ENCODE results near the gene CDC42EP4.

Gene CDC42EP4, protein sequence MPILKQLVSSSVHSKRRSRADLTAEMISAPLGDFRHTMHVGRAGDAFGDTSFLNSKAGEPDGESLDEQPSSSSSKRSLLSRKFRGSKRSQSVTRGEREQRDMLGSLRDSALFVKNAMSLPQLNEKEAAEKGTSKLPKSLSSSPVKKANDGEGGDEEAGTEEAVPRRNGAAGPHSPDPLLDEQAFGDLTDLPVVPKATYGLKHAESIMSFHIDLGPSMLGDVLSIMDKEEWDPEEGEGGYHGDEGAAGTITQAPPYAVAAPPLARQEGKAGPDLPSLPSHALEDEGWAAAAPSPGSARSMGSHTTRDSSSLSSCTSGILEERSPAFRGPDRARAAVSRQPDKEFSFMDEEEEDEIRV

GRCh38 chr17:73311781-73312641, at the start of gene CDC42EP4:
Gene CDC42EP4 (minus strand): TSS chr17:73312001. CDS start chr17:73286500, 25,501 bp downstream.
- peak; percentile 78 for DNase-seq (ENCODE audit: low read depth)

DNA sequence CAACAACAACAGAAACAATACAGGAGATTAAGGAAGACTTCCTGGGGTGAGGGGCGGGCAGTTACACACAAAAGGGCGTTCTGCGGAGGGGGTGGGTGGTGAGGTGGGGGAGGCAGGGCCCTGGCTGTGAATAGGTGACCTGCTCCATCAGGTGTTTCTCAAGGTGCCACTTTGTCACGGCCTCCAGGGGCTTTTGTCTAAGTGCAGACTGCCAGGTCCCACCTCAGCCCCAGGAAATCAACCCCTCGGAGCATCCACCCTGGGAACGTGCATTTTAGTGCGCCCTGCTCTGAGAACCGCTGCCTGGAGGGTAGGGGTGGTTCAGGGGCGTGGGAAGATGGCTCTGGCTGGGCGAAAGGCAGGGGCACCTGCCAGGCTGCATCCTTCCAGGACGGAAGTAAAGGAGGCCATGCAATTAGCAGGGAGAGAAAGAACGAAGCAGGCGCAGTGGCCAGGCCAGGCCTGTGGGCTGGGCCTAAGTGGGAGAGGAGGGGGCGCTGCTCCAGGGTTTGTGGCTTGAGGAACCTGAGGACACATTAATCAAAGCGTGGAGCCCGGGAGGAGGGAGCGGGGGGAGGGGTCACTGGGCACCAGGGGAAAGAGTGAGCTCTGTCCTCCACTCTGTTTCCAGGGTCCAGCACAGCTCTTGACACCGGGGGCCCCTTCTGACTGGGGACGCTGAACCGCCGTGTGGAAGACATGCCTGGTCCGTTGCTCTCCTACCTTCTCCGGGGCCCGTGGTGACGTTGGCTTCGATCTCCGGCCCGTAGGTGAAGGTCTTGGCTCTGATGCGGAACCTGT, 49.4 kb upstream of the CDC42EP4 start:
- DNase-seq (ENCODE audit: low read depth) = no peak

DNA sequence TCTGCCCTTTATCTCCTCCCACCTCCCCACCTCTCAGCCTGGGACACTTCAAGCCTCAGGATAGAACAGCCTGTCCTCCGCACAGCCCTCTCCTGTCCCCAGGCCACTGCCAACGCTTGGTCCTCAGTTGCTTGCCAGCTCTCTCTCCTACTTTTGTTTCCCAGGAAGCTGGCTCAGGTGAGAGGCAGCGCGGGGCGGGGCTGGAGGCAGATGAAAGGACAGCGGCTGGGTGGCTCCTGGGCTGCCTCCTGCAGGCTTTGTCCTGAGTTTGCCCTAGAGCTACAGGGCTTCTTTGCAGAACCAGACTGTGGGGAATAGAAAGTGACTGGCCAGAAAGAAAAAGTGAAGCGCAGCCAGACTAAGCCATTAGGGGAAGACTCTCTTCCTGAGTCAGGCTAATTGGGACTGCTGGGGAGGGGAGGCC, 48.2 kb upstream of the CDC42EP4 start:
- DNase-seq (ENCODE audit: low read depth) = no peak

- no peak for DNase-seq (ENCODE audit: low read depth)
These were observed 47.6 kb upstream of the CDC42EP4 start for GRCh38 chr17:73359352-73359751.

- no peak for DNase-seq (ENCODE audit: low read depth)
These were observed 46.9 kb upstream of the CDC42EP4 start for GRCh38 chr17:73358668-73359067.

GRCh38 chr17:73357981-73358380, 46.2 kb upstream of the CDC42EP4 start:
- no peak for DNase-seq (ENCODE audit: low read depth)

DNA sequence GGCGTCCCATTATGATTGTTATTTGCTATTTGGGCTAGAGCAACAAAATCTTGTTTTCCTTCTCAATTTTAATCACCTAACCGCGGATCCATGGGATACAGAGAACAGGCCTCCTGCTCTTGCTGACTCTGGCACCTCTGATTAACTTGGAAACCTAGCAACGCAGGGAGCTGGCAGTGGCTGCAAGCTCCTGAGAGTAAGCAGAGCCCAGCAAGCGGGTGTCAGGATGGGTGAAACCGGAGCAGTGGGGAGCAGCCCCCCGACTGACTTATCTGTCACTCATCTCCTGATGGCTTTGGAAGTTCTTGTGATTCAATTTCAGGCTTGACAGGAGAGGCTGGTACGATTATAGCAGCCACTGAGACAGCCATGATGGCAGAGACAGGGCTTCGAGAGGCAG, 45.5 kb upstream of the CDC42EP4 start:
- no peak for DNase-seq (ENCODE audit: low read depth)

DNA sequence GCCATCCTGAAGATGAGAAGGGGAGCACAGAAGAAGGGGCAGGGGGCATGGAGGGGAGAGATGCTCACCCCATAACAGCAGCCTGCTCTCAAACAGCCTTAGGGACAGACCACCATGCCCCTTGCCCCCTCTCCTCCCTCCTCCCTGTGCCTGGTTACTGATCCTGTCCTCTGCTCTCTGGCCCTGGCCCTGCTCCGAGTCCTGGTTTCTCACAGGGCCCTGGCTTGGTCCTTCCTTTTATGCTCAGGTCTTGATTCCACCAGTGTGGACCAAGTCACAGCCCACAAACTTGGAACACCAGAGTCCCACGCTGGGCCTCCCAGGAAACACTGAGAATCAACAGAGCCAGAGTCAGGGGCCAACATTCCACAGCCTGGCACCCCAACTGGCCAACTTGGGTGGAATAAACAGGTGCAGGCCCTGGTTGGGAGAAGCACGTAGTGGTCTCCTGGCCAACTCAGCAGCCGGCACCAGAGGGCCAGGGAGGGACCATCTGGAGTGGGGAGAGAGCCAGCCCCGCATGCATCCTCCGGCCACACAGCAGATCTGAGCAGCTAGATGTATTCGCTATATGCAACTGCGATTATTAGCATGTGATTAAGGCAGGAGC, 44.9 kb upstream of the CDC42EP4 start:
- no peak for DNase-seq (ENCODE audit: low read depth)

DNA sequence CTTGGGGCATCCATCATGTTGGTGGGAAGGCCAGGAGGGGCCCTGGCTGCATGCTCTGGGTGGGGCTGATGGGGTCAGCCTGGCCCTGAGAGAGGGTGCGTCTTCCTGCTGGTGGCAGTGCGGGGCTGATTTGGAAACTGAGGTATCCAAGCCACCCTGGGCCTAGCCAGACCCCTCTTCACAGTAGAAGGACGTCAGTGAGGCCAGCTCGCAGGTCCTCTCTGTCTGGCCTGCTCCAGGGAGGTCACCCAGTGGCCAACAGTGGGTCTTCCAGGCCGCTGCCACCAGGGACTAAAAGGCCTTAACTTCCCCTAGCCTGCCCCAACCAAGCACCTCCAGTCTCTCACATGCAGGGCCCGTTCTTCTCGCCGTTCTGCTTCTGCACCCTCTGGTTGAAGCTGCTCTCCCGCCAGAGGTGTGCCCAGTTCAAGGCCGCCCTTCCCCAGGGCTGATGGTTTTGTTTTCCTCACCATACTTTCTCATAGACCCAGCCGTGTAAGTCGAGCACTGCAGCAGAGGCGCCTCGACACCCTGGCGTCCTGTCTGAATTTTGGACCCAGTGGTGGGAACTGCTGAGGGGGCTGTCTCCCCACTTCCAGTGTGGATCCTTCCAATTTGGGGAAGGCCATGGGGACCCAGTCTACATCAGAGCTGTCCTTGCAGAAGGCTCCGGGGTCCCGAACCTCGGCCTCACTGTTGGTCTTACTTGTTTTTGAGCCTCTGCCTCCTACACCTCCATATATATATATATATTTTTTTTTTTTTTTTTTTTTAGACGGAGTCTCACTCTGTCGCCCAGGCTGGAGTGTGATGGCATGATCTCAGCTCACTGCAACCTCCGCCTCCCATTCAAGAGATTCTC, 42.9 kb upstream of the CDC42EP4 start:
- no peak for DNase-seq (ENCODE audit: low read depth)

DNA sequence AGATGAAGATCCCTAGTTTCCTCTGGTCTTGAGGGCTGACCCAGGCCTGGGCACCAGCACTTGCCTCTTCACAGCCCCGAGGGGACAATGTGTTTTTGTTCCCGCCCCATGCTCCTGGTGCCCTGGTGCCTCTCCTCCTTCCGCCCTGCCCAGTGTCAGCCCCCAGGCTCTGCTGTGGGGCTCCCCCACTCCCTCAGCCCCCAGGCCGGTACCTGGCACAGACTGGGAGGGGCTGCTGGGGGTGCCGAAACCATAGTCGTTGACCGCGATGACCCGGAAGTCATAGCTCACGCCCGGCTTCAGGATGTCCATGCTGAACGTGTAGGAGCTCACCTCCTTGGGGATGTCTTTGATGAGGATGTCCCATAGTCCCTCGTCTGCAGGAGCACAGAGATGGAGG, 40.5 kb upstream of the CDC42EP4 start:
- no peak for DNase-seq (ENCODE audit: low read depth)

- DNase-seq (ENCODE audit: low read depth) = no peak
These were observed 40.0 kb upstream of the CDC42EP4 start for GRCh38 chr17:73351764-73352163.

- DNase-seq (ENCODE audit: low read depth) = no peak
These were observed 39.1 kb upstream of the CDC42EP4 start for GRCh38 chr17:73350864-73351263.

DNA sequence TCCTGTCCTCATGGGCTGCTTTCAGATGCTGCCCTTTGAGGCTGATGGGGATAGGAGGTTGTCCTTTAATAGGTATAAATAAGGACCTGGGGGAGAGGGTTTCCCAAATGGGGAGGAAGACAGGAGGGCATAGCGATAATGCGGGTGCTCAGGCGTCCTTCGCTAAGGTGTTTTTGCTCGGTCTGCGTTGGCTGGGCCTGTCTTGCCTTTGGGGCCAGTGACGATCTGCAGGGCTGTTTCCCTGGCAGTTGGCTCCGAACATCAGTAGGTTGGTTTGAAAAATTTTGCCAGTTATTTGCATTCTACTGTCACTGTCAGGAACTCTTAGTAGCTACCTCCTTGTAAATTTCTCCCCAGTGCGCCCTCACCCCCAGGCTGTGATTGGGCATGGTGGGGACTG, 37.8 kb upstream of the CDC42EP4 start:
- DNase-seq (ENCODE audit: low read depth) = no peak

DNA sequence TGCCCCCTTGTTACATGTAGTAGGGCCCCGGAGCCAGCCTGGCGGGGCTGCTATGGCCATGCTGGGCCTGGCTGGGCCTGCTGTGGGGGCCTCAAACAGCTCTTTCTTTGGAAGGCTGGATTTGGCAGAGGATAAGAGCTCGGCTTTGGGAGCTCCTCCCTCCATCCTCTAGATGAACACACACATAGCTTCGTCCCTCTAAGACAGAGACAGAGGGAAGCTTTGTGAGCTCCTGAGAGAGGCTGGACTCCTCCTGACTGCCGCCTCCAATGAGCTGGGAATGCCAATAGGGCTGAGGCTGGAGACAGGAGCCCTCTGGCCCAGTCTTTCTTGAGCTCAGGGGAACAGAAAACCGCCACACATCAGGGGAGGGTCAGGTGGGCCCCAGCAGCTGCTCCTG, 37.3 kb upstream of the CDC42EP4 start:
- DNase-seq (ENCODE audit: low read depth) = no peak

- DNase-seq (ENCODE audit: low read depth) = no peak
These were observed 37.0 kb upstream of the CDC42EP4 start for GRCh38 chr17:73348829-73349095.

DNA sequence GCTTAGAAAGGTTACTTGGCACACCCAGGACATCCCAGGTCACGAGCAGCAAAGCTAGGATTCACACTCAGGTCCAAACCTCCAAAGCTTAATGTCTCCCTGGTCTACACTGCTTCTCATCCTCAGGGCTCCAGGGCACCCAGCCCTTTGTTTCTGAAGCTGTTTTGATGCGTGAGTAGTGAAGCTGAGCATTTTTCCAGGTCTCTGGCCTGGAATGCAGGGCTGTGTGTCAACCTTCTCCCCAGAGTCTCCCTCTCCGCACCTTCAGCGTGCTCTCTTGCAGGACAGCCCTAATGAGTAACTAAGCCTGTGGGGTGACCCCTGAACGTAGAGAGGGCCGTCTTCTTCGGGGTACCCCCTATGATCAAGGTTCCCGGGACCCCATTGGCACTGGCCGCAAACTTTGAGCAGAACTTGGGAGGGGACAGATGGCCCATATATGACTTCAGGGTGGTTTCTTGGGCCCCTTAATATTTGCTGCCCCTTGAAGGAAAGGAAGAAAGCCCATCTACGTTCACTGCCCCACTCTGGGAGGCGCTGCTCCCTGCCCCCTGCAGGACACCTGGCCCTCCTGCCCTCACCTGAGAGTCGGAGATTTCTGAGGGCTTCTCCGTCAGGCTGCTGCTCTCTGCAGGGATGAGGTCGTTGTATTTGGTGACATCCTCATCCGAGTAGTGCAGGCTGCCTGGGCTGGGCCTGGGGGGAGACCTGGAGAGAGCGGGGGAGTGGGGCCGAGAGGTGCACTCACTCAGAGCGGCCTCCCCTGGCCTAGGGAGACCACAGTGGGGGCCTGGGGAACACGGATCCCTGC, 36.4 kb upstream of the CDC42EP4 start:
- DNase-seq (ENCODE audit: low read depth) = no peak

- no peak for DNase-seq (ENCODE audit: low read depth)
These were observed 35.5 kb upstream of the CDC42EP4 start for GRCh38 chr17:73347351-73347750.

- no peak for DNase-seq (ENCODE audit: low read depth)
These were observed 34.8 kb upstream of the CDC42EP4 start for GRCh38 chr17:73346501-73347162.

DNA sequence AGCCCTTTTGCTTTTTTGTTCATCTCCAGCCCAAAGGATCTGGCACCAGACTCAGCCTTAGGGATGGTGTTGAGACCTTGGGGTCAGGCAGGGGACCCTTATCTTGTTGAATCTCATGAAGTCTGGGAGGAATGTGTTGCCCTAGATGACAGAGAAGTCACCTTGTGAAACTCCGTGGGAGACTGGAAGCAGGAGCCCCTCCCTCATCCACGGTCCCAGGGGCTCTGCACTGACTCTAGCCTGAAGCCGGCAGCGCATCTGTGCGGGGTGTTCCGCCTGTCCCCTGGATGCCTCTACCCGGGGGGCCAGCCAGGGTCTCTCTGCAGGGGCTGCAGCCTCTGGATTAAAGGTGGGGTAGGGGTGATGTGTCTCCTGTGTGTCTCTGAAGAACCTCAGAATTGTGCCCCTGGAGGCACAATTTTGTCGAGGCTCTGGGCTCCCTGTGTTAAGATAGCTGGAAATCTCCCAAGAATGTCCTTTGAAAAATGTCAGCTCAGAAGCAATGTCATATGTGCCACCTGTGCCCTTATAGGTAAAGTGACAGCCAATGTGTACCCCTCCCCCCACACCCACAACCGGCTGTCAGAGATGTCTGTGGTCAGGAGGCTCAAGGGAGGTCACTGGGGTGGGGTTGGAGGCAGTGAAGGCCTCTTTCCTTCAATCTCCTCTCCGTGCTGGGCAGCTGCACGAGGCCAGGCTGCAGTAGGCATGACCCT, 32.1 kb upstream of the CDC42EP4 start:
- no peak for DNase-seq (ENCODE audit: low read depth)
